Body of pancreas (tissue), 4 donors: ENCODE results near the gene MPHOSPH8.

ENCODE experiments used
- CTCF ChIP-seq, 7 experiments: fragments of 450-650 bp in 4 of 7; fragments of 200-600 bp in 3 of 7; sonication (generic) in 3 of 7; IDR thresholded peaks; one replicate each; pipeline ENCODE4 v1.5.1; 2016 to 2019; ENCODE audit warnings: antibody characterized with exemption in 7 of 7
- POLR2A ChIP-seq, 3 donors: fragments of 450-650 bp; IDR thresholded peaks; one replicate each; pipeline ENCODE4 v1.6.1; 2016; ENCODE audit warnings: antibody characterized with exemption in 3 of 3, mild to moderate bottlenecking in 2 of 3

- TF ChIP-seq CTCF (IDR thresholded peaks at IDR 0.05) (no peak), POLR2A (IDR thresholded peaks at IDR 0.05) (no peak)
These were observed 35.3 kb downstream of the MPHOSPH8 start for GRCh38 chr13:19668778-19669177.
